HG03095 (cell line): Measurements from ENCODE around the gene HAUS6.
A peak's percentile ranks its signal among the peaks of the same experiment; 100 is the strongest.
"Not testable (repeated sequence)": the region's sequence is repeated elsewhere in the genome, so short reads cannot be mapped to it uniquely, and the experiment has no call there.

Source experiments
- ATAC-seq: cut with Tn5 transposase; IDR thresholded peaks from one replicate; pipeline ENCODE4 v1.9.1; 2021; ENCODE audit warnings: moderate library complexity; ENCODE audit not compliant: unreplicated experiment

Gene HAUS6

GRCh38 chr9:19116107-19116790, 13.5 kb upstream of the HAUS6 start:
- no peak for ATAC-seq

DNA sequence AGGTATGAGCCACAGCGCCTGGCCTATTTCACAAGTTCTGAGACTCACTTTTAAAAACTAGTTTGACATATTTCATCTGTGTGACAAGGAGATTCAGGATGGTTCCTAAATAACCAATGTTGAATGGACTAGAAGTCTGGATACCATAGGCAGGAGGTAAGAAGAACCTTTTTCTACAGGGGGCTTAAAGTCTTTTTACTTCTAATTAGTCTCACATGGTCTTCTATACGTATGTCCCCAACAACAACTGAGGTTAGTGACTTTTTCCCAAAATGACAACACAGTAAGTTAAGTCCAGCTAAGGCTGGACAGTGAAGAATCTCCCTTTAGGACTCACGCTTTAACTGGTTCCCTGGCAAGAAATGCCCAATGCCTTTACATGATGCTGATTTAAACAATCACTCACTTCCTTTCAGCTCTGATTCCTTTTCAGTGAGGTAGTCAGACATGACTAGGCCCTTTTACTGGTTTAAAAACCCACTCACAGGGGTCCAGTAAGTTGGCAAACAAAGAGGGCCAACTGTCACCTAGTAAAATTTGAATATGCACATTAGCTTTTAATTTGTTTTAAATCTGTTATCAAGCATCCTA, 12.1 kb upstream of the HAUS6 start:
- no peak for ATAC-seq

DNA sequence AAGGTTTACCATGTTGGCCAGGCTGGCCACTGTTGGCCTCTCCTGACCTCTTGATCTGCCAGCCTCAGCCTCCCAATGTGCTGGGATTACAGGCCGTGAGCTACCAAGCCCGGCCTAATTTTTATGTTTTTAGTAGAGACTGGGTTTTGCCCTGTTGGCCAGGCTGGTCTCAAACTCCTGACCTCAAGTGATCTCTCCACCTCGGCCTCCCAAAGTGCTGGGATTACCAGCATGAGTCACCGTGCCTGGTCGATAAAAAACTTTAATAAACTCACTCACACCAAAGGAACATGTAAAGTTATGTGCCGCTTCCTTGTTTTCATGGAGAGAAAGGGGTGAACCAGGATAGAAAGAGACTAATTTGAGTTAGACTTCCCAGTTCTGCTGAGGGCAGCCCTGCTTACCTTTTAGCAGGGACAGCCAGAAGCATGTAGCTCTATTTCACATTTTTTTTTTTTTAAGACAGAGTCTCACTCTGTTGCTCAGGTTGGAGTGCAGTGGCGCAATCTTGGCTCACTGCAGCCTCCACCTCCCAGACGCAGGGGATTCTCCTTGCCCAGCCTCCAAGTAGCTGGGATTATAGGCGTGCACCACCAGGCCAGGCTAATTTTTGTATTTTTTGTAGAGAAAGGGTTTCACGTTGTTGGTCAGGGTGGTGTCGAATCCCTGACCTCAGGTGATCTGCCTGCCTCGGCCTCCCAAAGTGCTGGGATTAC, 11.4 kb upstream of the HAUS6 start:
- no peak for ATAC-seq

GRCh38 chr9:19113064-19113611, 10.4 kb upstream of the HAUS6 start:
- ATAC-seq: not testable (repeated sequence)

GRCh38 chr9:19108038-19108437, 5.3 kb upstream of the HAUS6 start:
- no peak for ATAC-seq

GRCh38 chr9:19104515-19105282, 2.0 kb upstream of the HAUS6 start:
- no peak for ATAC-seq

DNA sequence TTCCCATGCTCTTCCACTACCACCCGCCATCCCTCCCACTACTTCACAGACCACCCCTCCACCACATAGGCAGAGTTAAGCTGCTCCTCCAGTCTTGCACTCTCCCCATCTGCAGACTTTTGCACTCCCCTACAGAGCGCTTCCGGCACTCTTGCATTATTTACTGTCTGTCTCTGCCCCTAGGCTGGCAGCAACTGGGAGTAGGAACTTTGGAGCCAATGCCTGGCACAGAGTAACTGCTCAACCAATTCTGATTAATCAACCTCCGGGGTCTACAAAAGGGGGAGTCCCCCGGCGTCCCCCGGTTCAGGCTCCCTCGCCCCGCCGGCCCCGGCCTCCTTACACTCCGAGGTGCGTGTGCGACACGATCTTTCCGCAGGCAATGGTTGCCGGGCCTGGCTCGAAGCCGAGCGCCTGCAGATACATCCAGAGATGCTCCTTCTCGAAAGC, 498 bp downstream of the HAUS6 start:
- ATAC-seq: peak; percentile 25

DNA sequence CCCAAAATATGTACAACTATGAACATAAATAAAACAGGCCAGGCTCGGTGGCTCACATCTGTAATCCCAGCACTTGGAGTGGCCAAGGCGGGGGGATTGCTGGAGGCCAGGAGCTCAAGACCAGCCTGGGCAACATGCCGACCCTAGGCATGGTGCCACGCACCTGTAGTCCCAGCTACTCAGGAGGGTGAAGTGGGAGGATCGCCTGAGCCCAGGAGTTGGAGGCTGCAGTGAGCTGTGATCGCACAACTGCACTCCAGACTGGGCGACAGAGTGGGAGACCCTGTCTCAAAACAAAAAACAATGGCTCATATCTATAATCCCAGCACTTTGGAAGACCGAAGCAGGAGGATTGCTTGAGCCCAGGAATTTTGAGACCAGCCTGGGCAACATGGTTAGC, 1.5 kb downstream of the HAUS6 start:
- no peak for ATAC-seq

DNA sequence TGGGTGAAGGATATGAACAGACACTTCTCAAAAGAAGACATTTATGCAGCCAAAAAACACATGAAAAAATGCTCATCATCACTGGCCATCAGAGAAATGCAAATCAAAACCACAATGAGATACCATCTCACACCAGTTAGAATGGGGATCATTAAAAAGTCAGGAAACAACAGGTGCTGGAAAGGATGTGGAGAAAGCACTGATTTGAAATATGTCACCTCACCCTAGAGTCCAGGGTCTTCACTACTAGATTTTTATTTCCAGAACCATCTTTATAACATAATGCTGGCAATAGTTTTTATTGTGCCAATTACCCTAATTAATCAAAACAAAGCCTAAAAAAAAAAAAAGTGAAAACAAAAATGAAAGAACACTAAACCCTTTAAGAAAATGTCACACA, 5.3 kb downstream of the HAUS6 start:
- ATAC-seq: not testable (repeated sequence)

DNA sequence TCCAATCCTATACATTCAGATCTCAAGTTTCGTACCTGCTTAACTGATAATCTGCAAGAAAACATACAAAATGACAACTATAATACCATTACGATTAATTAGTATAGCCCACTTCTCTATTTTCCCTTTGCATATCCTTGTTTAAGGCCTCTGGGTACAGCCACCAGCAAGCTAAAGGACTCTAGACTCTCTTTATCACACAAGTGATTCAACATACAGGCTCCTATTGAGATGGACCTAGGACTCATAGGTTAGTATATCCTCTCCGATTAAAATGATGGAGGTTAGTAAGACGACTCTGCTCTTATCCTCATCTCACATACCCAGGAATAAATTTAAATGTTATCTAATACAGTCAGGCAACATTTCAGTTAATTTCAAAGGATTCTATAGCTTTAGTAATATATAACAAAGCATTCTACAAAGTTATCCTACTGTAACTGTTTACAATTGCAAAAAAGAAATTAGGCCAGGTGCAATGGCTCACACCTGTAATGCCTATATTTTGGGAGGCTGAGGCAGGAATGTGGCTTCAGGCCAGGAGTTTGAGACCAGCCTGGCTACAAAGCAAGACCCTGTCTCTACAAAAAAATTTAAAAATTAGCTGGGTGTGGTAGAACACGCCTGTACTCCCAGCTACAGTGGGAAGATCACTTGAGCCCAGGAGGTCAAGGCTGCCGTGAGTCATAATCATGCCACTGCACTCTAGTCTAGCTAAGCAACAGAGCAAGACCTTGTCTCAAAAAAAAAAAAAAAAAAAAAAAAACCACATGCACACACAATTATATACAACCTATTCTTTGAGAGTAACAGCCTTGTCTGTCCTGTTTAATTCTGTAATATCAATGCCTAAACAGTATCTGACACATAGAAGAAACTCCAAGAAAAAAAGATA, 15.4 kb downstream of the HAUS6 start:
- ATAC-seq: no peak

DNA sequence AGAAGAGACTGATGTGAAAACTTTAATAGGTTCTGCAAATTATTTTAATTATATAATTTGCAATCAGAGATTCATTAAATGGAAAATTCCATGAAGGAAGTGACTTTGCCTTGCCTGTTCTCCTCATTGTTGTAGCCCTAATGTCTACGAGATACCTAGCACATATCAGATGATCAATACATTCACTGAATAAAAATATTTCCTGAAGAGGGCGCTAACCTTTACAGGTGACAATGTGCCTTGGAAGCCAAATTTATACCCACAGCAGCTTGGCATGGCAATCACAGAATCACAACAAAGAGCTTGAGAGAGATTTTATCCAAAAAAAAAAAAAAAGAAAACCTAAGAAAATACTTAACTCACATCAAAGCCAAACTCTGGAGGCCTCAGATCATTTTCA, 17.4 kb downstream of the HAUS6 start:
- ATAC-seq: no peak

GRCh38 chr9:19074836-19075235, 27.9 kb downstream of the HAUS6 start:
- no peak for ATAC-seq

GRCh38 chr9:19074229-19074628, 28.5 kb downstream of the HAUS6 start:
- no peak for ATAC-seq

- ATAC-seq: no peak
These were observed 45.7 kb downstream of the HAUS6 start for GRCh38 chr9:19057033-19057432.

GRCh38 chr9:19050637-19051591, 51.8 kb downstream of the HAUS6 start:
- no peak for ATAC-seq

GRCh38 chr9:19049917-19050636, 52.6 kb downstream of the HAUS6 start:
- no peak for ATAC-seq

DNA sequence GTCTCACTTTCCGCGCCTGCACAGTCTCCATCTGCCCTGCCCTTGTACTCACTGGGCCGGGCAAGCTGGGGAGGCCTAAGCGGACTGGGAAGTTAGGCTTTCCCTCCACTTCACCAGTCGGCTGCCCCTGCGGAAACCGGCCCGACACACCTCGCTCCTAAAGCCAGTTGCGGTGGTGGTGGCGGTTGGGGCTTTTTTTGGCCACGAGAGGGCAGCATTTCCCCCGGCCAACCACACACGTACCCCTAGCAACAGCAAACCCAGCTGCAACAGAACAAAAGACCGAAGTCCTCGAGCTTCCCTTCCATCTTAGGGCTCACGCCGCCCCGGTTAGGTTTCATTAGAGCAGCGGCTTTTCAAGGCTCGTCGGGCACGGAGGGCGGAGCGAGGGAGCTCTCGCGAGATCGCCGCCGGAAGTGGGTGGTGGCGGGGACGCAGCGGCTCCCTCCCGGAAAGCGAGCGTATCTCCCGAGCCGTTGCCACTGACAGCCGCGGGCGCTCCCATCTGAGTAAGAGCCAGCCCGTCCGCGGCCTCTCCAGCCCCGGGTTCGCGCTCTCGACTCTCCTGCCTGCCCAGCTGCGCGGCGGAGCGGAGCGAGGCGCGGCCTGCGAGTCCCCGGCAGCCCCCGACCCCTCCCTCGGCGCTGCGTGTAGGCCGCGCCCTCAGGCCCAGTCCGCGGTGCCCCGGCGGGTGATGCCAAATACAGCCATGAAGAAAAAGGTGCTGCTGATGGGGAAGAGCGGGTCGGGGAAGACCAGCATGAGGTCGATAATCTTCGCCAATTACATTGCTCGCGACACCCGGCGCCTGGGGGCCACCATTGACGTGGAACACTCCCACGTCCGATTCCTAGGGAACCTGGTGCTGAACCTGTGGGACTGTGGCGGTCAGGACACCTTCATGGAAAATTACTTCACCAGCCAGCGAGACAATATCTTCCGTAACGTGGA, 53.5 kb downstream of the HAUS6 start, which contains the start of gene RRAGA:
TSS of gene RRAGA (plus strand) at position 462 of the 951 bp plus-strand sequence. CDS start at position 695, 233 bp downstream.
- ATAC-seq: peak; percentile 90
